SH-SY5Y (cell line): Measurements from ENCODE around the gene MCRIP1.

Experiments used
- GATA2 ChIP-seq: IDR thresholded peaks from 2 replicates; pipeline ENCODE4 v1.6.1; 2011; ENCODE audit warnings: mild to moderate bottlenecking, low read depth, low read length
- GATA3 ChIP-seq: IDR thresholded peaks from 2 replicates; pipeline ENCODE4 v1.6.1; 2011; ENCODE audit warnings: low read depth, mild to moderate bottlenecking, low read length, moderate library complexity

Gene MCRIP1

GRCh38 chr17:81866440-81867169, 33.5 kb upstream of the MCRIP1 start:
- TF ChIP-seq GATA3 (no peak), GATA2 (no peak)

- TF ChIP-seq GATA3 (no peak), GATA2 (no peak)
These were observed 32.8 kb upstream of the MCRIP1 start for GRCh38 chr17:81865733-81866439.

- TF ChIP-seq GATA3 (no peak), GATA2 (no peak)
These were observed 32.3 kb upstream of the MCRIP1 start for GRCh38 chr17:81865358-81865732.

GRCh38 chr17:81863833-81864768, 31.0 kb upstream of the MCRIP1 start:
- TF ChIP-seq GATA2 (no peak), GATA3 (no peak)

GRCh38 chr17:81863123-81863675, 30.1 kb upstream of the MCRIP1 start:
- no peak for TF ChIP-seq GATA2
- no peak for TF ChIP-seq GATA3

- TF ChIP-seq GATA2 (no peak), GATA3 (no peak)
These were observed 27.9 kb upstream of the MCRIP1 start for GRCh38 chr17:81860756-81861568.

GRCh38 chr17:81859906-81860755, 27.0 kb upstream of the MCRIP1 start, which contains the start of gene P4HB:
TSS of gene P4HB (minus strand) at chr17:81860535. CDS start at chr17:81860471, 64 bp downstream.
- TF ChIP-seq GATA2 (0 out of 2 replicates have a peak, but pooled peaks have one; percentile 4), GATA3 (no peak)

- TF ChIP-seq GATA3, result no peak
- no peak for TF ChIP-seq GATA2
These were observed 26.1 kb upstream of the MCRIP1 start for GRCh38 chr17:81858967-81859905.

GRCh38 chr17:81858170-81858966, 25.3 kb upstream of the MCRIP1 start:
- no peak for TF ChIP-seq GATA2
- TF ChIP-seq GATA3, result no peak

- TF ChIP-seq GATA3, result no peak
- no peak for TF ChIP-seq GATA2
These were observed 22.1 kb upstream of the MCRIP1 start for GRCh38 chr17:81854974-81855774.
